ENCODE measurements around the gene PLEKHG4B. TPM values are rescaled to one million over a fixed set of nuclear protein-coding genes. Genes with fewer than 3 reads are reported as not detected.

PLEKHG4B gene
- polyA plus RNA-seq, 3 donors: not detected

- H3K9me3 Mint-ChIP-seq: peaks cover 3 to 16% (median 6%) of the 10 kb centered on the region in 7 donors
- Histone ChIP-seq H4K20me1 (ENCODE audit: insufficient read depth, low read length) (no peaks in the 10 kb centered on the region), H3K27ac (ENCODE audit: low read depth in 1 of 2, low read length in 2 of 2) (no peak overlapping the region), H3K27me3 (ENCODE audit: control insufficient read depth in 2 of 2, insufficient read depth in 2 of 2, low read length in 2 of 2) (no peaks in the 10 kb centered on the region), H3K4me2 (replicated peaks; ENCODE audit: extremely low read depth, low read length, poor library complexity, severe bottlenecking) (no peak overlapping the region), H3K4me3 (replicated peaks in 1 of 3; ENCODE audit: low read depth in 2 of 3, low read length in 3 of 3) (no peak overlapping the region), H3K9ac (ENCODE audit: insufficient read depth, low read length, poor library complexity, severe bottlenecking) (no peak overlapping the region), H3K79me2 (ENCODE audit: insufficient read depth, low read length) (no peaks in the 10 kb centered on the region), H3K36me3 (replicated peaks in 1 of 2; ENCODE audit: control insufficient read depth in 1 of 2, insufficient read depth in 2 of 2, low read length in 2 of 2) (no peaks in the 10 kb centered on the region), H3K4me1 (ENCODE audit: control insufficient read depth in 1 of 2, insufficient read depth in 2 of 2, low read length in 2 of 2) (no peaks in the 10 kb centered on the region), H2AFZ (ENCODE audit: insufficient read depth, low read depth, low read length, poor library complexity, severe bottlenecking) (no peak overlapping the region), H3K9me3 (replicated peaks in 1 of 2; ENCODE audit: control insufficient read depth in 1 of 2, insufficient read depth in 1 of 2, low read length in 2 of 2) (peaks cover 0 to 7% of the 10 kb centered on the region in 2 donors)
- no peaks in the 10 kb centered on the region for H3K36me3 Mint-ChIP-seq
- no peak for DNase-seq
- H3K27ac Mint-ChIP-seq: no peak overlapping the region
- intact Hi-C loops (cut with micrococcal nuclease): no loop called here
- no peak overlapping the region for H3K4me3 Mint-ChIP-seq
- TF ChIP-seq CTCF (IDR thresholded peaks at IDR 0.05): no peak
- peaks cover 10 to 12% (median 12%) of the 10 kb centered on the region in 3 donors for H3K27me3 Mint-ChIP-seq (ENCODE audit: low read depth in 3 of 3)
- 95% methylated on average over 16 of the region's 17 CpGs for WGBS (ENCODE audit: insufficient coverage)
- H3K4me1 Mint-ChIP-seq: no peaks in the 10 kb centered on the region
Measured at GRCh38 chr5:161803-162110, 69.8 kb downstream of the PLEKHG4B start.

DNA sequence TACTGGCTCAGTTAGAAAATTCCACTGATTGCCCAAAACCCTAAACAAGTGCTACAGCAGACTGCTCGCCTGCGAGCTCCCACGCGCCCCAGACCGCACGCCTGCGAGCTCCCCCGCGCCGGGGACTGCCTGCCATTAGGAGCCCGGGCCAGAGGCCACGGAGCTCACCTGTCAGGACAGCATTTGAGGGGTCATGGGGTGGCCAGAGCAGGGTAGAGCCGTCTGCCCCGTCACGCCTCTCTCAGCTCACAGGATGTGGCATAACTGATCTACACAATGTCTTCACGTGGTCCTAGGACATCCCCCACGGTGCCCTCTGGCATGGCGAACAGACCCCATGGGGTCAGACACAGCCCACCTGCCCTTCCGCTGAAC is 70.2 kb downstream of the PLEKHG4B start:
- no peak overlapping the region for H3K4me3 Mint-ChIP-seq
- no peak for DNase-seq
- H3K4me1 Mint-ChIP-seq: no peaks in the 10 kb centered on the region
- Histone ChIP-seq H3K9me3 (replicated peaks in 1 of 2; ENCODE audit: control insufficient read depth in 1 of 2, insufficient read depth in 1 of 2, low read length in 2 of 2) (peaks cover 0 to 7% of the 10 kb centered on the region in 2 donors), H2AFZ (ENCODE audit: insufficient read depth, low read depth, low read length, poor library complexity, severe bottlenecking) (no peak overlapping the region), H3K27me3 (ENCODE audit: control insufficient read depth in 2 of 2, insufficient read depth in 2 of 2, low read length in 2 of 2) (no peaks in the 10 kb centered on the region), H3K27ac (ENCODE audit: low read depth in 1 of 2, low read length in 2 of 2) (no peak overlapping the region), H3K4me1 (ENCODE audit: control insufficient read depth in 1 of 2, insufficient read depth in 2 of 2, low read length in 2 of 2) (no peaks in the 10 kb centered on the region), H3K4me3 (replicated peaks in 1 of 3; ENCODE audit: low read depth in 2 of 3, low read length in 3 of 3) (no peak overlapping the region), H4K20me1 (ENCODE audit: insufficient read depth, low read length) (no peaks in the 10 kb centered on the region), H3K4me2 (replicated peaks; ENCODE audit: extremely low read depth, low read length, poor library complexity, severe bottlenecking) (no peak overlapping the region), H3K9ac (ENCODE audit: insufficient read depth, low read length, poor library complexity, severe bottlenecking) (no peak overlapping the region), H3K36me3 (replicated peaks in 1 of 2; ENCODE audit: control insufficient read depth in 1 of 2, insufficient read depth in 2 of 2, low read length in 2 of 2) (no peaks in the 10 kb centered on the region), H3K79me2 (ENCODE audit: insufficient read depth, low read length) (no peaks in the 10 kb centered on the region)
- no peak for TF ChIP-seq CTCF (IDR thresholded peaks at IDR 0.05)
- H3K27ac Mint-ChIP-seq: no peak overlapping the region
- H3K27me3 Mint-ChIP-seq (ENCODE audit: low read depth in 3 of 3): peaks cover 9 to 12% (median 12%) of the 10 kb centered on the region in 3 donors
- intact Hi-C loops (cut with micrococcal nuclease): no loop called here
- peaks cover 3 to 16% (median 6%) of the 10 kb centered on the region in 7 donors for H3K9me3 Mint-ChIP-seq
- no peaks in the 10 kb centered on the region for H3K36me3 Mint-ChIP-seq
- 87% methylated on average over 19 of the region's 19 CpGs for WGBS (ENCODE audit: insufficient coverage)

Data from CD14-positive monocyte (primary cell).